Activated T-cell treated with anti-CD3 and anti-CD28 coated beads, Interleukin-2, amount 50 U/mL, for 72 hours (primary cell): ENCODE results near the gene PLD5. TPM values are rescaled to one million over a fixed set of nuclear protein-coding genes. Genes with fewer than 3 reads are reported as not detected.

Source experiments
- ATAC-seq, 2 donors: fragments of 150-1000 bp; cut with Tn5 transposase; replicated peaks in 1 of 2; 2 replicates each; pipeline ENCODE4 v1.10.0; 2021; ENCODE audit warnings: moderate library complexity in 2 of 2, mild to moderate bottlenecking in 1 of 2
- DNase-seq, 2 donors: peaks; one replicate each; pipeline ENCODE4 v3.0.0; 2021 to 2022; ENCODE audit warnings: mixed read lengths in 1 of 2
- H3K27ac Mint-ChIP-seq: one replicate; pipeline ENCODE4 v1.8.0; 2022; ENCODE audit warnings: mild to moderate bottlenecking, moderate library complexity, mixed read lengths
- H3K27me3 Mint-ChIP-seq: one replicate; pipeline ENCODE4 v1.8.0; 2022; ENCODE audit warnings: low read depth, mixed read lengths
- H3K36me3 Mint-ChIP-seq, 2 donors: one replicate each; pipeline ENCODE4 v1.8.0; 2022; ENCODE audit warnings: mixed read lengths in 2 of 2, mild to moderate bottlenecking in 1 of 2; ENCODE audit not compliant: insufficient read depth in 2 of 2
- H3K4me1 Mint-ChIP-seq: one replicate; pipeline ENCODE4 v1.8.0; 2022; ENCODE audit warnings: low read depth, mixed read lengths
- H3K4me3 Mint-ChIP-seq, 2 donors: one replicate each; pipeline ENCODE4 v1.8.0; 2022; ENCODE audit warnings: mild to moderate bottlenecking in 2 of 2, mixed read lengths in 2 of 2, moderate library complexity in 2 of 2
- H3K9me3 Mint-ChIP-seq, 2 donors: one replicate each; pipeline ENCODE4 v1.8.0; 2022; ENCODE audit warnings: mixed read lengths in 2 of 2
- total RNA-seq, 2 donors: library from RNA; stranded (reverse); gene quantifications; one replicate each; pipeline ENCODE4 v1.2.3, GENCODE V29; 2022

PLD5 gene
- total RNA-seq, 2 donors from 2014 or later, result not detected

DNA sequence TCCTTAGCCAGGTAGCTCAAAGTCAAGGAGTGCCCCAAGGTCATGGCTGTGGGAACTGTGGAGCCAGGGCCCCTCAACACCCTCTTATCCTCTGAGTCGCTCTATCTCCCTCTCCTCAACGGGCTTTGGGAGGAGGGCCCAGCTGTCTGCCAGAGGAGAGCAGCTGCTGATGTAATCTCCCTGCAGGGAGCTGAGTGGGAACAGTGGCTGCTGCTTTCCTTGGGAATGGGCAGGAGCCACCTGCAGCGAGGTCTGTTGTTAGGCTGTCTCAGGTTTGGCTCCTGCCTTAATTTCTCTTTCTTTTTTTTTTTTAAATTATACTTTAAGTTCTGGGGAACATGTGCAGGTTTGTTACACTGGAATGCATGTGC, 466.8 kb downstream of the PLD5 start:
- H3K36me3 Mint-ChIP-seq, result no peaks in the 10 kb centered on the region
- no peak for ATAC-seq
- H3K27ac Mint-ChIP-seq, result no peak overlapping the region
- no peaks in the 10 kb centered on the region for H3K27me3 Mint-ChIP-seq
- H3K4me1 Mint-ChIP-seq, result no peaks in the 10 kb centered on the region
- H3K9me3 Mint-ChIP-seq, result peaks cover 0 to 2% of the 10 kb centered on the region in 2 donors
- no peak for DNase-seq
- H3K4me3 Mint-ChIP-seq, result no peak overlapping the region

DNA sequence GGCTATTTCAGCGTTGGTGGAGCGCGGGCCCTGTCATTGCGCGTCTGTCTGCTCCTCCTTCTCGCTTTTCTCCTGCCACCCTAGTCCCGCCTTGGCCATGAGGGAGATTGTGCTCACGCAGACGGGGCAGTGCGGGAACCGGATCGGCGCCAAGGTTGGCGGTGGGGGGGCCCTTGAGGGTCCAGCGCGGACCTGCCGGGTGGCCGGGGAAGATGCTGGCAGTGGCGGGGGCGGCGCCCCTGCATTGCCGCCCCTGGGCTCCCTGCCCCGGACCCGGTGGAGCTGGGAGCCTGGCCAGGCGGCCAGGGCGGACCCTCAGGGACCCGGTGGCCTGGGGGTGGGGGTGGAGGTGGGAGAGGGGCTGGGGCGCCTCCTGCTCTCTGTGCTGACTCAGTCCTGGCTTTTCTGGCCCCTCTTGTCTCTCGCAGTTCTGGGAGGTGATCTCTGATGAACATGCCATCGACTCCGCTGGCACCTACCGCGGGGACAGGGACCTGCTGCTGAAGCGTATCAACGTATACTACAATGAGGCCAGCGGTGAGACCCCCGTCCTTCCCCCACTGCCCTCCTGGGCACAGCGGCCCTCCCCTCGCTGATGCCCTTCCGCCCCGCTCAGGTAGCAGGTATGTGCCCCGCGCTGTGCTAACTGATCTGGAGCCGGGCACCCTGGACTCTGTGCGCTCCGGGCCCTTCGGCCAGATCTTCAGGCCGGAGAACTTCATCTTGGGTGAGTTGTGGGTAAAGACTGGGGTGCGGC, 467.3 kb downstream of the PLD5 start:
- ATAC-seq (no peak), DNase-seq (no peak)
- Mint-ChIP-seq H3K4me1 (no peaks in the 10 kb centered on the region), H3K36me3 (no peaks in the 10 kb centered on the region), H3K4me3 (no peak overlapping the region), H3K27ac (no peak overlapping the region), H3K9me3 (peaks cover 0 to 2% of the 10 kb centered on the region in 2 donors), H3K27me3 (no peaks in the 10 kb centered on the region)

DNA sequence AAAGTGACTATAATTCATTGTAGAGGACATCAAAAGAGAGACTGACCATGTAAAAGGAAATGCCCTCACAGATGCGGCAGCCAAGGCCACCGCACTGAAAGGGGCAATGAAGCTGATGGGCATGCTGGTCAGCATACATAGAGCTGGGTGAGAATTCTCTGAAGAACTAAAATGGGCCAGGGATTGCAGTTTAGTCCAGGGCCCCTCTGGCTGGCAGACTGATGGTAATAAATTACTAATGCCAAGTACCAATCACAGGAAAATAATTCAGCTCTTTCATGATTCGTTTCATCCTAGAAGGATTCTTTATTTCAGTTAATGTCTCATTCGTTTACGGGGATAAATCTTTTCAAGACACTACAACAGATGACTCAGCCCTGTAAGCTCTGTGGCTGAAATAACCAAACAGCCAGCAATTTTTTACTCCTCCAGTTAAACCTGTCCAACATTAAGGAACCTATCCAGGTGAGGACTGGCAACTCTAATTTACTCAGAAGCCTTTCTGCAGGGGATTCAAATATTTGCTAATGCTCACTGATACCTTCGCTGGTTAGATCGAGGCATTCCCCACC, 468.7 kb downstream of the PLD5 start:
- ATAC-seq, result no peak
- no peaks in the 10 kb centered on the region for H3K27me3 Mint-ChIP-seq
- H3K4me3 Mint-ChIP-seq, result no peak overlapping the region
- no peaks in the 10 kb centered on the region for H3K4me1 Mint-ChIP-seq
- DNase-seq, result no peak
- H3K27ac Mint-ChIP-seq, result no peak overlapping the region
- peaks cover 0 to 2% of the 10 kb centered on the region in 2 donors for H3K9me3 Mint-ChIP-seq
- no peaks in the 10 kb centered on the region for H3K36me3 Mint-ChIP-seq

DNA sequence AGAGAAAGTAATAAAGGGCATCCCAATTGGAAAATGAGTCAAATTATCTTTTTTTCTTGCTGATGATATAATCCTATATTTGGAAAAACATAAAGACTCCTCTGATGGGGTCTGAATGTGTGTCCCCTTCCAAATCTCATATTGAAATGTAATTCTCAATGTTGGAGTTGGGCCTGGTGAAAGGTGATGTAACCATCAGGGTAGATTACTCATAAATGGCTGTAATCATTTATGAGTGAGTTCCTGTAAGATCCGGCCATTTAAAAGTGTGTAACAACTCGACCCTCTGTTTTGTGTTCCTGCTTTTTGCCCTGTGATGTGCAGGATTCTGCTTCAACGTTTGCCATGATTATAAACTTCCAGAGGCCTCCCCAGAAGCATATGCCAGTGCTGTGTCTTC, 481.3 kb downstream of the PLD5 start:
- Mint-ChIP-seq H3K27me3 (no peaks in the 10 kb centered on the region), H3K4me3 (no peak overlapping the region), H3K4me1 (no peaks in the 10 kb centered on the region), H3K27ac (no peak overlapping the region), H3K9me3 (no peaks in the 10 kb centered on the region), H3K36me3 (no peaks in the 10 kb centered on the region)
- ATAC-seq (no peak), DNase-seq (no peak)

DNA sequence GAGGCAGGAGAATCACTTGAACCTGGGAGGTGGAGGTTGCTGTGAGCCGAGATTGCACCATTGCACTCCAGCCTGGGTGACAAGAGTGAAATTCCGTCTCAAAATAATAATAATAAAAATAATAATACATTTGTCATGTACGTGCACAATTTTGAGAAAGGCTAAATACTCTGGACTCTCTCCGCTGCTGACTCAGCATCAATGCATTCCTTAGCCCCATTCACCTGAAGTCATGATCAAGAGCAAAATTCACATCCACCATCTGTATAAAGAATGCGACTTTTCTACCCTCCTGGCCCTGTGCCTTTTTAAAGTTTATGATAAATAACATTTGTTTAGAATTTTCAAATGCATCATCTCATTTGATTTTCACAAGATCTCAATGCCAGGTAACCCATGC, 490.1 kb downstream of the PLD5 start:
- H3K36me3 Mint-ChIP-seq, result no peaks in the 10 kb centered on the region
- DNase-seq, result no peak
- no peaks in the 10 kb centered on the region for H3K27me3 Mint-ChIP-seq
- H3K27ac Mint-ChIP-seq, result no peak overlapping the region
- ATAC-seq, result no peak
- no peaks in the 10 kb centered on the region for H3K4me1 Mint-ChIP-seq
- no peak overlapping the region for H3K4me3 Mint-ChIP-seq
- H3K9me3 Mint-ChIP-seq, result no peaks in the 10 kb centered on the region

DNA sequence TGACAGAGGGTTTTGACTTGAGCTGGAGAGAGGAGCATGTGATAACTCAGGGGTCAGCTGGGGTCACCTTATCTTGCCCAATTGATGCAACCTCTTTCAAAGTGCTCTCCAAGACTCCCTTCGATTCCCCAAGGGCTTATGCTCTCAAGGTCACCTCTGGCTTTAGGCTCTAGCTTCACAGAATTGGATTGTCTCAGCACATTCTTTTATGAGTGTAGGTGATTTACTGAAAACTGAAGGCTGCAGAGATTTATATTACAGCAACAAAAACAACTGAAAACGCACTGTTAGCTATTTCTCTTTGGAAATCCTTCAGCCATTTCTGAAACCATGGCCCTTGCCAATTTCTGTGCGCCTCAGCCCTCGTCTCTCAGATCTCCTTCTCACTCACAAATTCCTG, 491.1 kb downstream of the PLD5 start:
- Mint-ChIP-seq H3K27ac (no peak overlapping the region), H3K4me1 (no peaks in the 10 kb centered on the region)

More for the DNA sequence above, 491.1 kb downstream of the PLD5 start:
- H3K9me3 Mint-ChIP-seq, result no peaks in the 10 kb centered on the region
- ATAC-seq, result no peak
- no peak for DNase-seq
- H3K4me3 Mint-ChIP-seq, result no peak overlapping the region
- no peaks in the 10 kb centered on the region for H3K36me3 Mint-ChIP-seq
- no peaks in the 10 kb centered on the region for H3K27me3 Mint-ChIP-seq
